IPS-NIHi11 (cell line): ENCODE data around the gene RHEBL1.

Experiments
- DNase-seq: peaks from one replicate; pipeline ENCODE4 v3.0.0; 2012; ENCODE audit warnings: mixed read lengths, low spot score

The RHEBL1 gene, protein sequence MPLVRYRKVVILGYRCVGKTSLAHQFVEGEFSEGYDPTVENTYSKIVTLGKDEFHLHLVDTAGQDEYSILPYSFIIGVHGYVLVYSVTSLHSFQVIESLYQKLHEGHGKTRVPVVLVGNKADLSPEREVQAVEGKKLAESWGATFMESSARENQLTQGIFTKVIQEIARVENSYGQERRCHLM

DNA sequence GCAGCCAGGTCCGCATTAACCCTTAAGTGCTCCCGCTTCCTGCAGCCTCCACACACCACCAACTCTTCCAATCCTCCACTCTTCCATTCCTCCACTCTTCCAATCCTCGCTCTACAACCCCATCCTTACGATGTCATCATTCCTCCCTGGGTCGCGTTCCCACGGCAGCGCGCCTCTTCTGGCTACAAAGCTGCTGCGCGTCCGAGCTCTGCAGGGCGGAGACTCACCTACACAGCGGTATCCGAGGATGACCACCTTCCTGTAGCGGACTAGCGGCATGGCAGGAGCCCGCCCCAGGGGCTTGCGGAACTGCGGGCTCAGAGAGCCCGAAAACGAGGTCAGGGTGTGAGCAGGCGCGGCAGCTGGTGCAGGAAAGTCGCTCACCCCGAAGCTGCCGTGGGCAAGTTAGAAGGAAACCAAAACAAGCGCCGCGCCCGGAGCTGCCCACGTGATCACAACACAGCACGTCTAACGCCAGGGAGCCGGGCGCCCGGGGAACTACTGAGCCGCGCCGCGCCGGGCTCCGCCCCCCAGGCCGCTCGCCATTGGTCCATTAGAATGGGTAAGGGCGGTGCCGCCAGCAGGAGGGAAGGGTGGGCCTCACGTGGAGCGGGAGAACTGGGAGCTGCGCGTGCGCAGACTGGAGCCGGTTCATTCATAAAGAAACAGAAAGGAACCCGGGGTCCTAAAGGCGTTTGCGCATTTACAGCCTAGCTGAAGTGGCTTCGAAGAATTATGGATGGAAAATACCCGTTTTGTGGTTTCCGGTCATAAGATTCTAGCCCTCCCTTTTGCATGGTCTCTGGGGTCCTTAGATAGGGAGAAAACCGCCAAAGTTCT lies at the start of gene RHEBL1:
Gene RHEBL1, minus strand, starts transcription at position 473 of the 840 bp plus-strand sequence. Its CDS starts 194 bp downstream, at position 279.
- peak; percentile 96 for DNase-seq

DNA sequence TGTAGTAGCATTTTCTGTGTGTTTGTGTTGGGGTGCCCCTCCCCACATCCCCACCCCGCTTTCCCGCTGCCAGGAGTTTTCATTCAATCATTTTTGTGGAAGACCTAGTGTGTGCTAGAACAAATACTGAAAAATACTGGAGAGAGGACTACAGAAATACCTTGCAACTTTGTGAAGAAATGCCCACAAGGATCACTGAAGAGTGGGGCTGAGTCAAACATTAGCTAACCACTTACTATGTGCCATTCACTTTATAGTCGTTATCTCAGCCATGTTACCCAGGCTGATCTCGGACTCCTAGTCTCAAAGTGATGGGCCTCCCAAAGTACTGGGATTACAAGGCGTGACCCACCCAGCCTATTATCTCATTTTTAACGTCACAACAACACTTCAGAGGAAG lies 41.4 kb upstream of the RHEBL1 start:
- no peak for DNase-seq

DNA sequence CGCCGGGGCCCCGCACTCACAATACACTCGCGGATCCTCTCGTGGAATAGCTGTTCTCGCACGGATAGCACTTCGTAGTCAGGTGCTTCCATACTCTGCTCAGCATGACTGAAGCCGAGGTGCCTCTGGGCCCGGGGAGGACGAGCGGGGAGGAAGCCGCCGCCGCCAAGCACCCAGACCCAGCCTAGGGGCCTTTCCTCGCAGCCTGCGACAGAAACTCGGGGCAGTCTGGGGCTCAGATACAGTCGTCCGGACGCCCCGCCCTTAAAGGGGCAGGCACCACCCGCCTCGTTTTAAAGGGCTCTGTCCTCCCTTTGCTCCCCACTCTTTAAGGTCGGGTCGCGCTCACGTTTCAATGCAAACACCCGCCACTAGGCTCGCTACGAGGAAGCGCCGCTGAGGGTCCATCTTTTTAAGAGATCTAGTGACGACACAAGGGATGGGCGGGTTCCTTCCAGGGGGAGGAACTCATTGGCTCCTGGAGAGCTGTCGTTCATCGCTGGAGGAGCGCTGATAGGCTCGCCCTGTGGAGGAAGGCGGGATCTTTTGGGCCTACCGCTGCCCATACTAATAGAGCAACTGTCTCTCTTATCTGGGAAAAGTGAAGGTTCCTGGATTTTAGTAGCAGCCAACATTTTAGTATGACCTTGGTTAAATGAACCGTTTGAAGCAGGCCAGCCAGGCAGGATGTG lies 40.8 kb upstream of the RHEBL1 start, which contains the start of gene LMBR1L:
Gene LMBR1L, minus strand, starts transcription at position 384 of the 692 bp plus-strand sequence. Its CDS starts 292 bp downstream, at position 92.
- DNase-seq: peak; percentile 99

DNA sequence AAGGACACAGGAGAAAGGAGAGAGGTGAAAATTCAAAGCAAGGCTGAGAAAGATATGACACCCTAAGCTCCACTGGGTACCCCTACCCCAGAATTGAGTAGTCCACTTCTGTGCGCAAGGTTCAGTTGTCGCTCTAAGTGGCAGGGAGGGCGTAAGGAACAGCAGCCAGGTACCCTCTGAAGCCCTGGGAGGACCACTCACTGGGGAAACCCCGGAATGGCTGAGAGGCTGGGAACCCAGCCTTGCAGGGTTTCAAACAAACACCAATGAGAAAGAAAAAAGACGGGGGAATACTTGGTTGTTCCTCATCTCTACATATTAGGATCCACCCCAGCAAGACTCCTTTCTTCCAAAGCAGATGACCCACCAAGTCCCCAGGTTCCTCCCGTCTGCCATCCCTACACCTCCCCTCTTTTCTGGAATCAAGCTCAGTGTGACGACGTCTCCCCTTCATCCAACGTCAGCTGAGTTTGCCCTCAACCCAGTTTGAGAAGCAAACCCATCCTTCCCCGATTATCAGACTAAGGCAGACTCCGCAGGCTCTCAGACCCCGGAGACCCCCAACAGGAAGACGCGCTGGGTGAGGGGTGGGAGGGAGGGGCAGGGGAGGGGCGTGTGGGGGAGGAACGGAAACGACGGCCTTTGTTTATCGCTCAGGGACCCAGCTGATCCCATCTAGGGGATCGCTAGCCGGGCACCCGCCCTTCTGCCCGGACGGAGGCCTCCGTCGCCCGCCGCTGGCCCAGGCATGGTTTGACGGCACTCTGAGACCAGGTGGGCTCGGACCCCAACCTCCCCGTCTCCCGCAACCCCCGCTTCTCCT lies 40.1 kb upstream of the RHEBL1 start:
- DNase-seq: peak; percentile 75

DNA sequence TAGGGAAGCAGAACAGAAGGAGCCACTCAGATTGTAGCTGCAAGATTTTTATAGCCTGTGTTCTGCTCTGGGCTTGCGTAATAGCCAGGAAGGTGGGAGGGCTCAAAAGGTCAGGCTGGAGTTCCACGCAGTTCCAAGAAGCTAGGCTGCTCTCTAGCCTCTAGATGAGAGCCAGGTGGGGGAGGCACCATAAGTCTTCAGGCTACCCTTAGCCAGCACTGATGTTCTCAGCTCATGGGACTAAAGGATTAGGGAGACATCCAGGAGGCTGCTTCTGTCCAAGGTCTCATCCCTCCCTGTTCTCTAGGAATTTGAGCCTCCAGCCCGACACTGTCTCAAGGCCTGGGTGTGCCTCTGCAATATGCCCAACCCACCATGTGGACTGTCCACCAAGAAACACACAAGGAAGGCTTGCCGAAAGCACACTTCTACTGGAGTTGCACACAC lies 39.2 kb upstream of the RHEBL1 start:
- DNase-seq: no peak

DNA sequence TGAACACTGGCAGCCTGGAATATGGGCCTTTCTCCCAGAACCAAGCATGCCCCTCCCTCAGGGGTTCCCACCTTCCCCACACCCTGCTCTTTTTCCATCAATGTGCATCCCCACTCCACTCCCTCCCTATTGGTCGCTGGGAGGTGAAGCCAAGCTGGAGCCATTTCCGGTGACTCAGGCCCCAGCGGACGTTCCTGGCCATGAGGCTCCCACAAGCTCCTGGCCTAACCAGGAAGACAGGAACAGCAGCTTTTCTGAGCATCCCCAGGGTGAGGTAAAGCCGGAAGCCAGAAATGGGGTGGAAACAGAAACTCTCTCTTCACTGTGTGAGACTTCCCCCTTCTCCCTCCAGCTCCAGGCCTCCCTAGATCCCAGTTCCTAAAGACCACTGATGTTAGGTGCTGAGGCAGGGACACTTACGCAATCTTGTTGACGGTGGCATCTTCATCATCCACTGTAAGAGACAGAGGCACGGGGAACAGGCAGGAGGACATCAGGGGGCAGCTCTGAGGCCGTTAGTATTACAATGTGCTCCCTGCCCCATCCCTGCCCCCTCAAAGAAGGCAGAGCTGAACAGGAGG lies 35.8 kb upstream of the RHEBL1 start:
- DNase-seq: no peak

DNA sequence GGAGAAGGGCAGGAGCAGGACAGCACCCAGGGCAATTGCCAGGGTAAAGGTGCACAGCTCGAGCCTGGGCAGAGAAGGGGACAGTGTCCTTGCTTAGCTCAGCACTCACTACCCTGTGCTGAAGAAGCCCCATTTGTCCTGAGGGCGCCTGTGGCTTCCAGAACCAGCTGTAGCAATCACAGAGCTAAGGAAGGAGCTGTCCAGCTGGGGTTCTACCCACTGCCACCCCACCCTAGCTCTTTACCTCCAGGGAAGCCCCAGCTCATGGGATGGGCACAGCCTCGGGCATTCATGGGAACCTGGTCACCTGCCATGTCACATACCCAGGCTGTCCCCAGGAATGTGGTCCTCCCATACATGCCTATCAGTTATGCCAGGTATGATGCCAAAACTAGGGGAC lies 35.0 kb upstream of the RHEBL1 start:
- no peak for DNase-seq

DNA sequence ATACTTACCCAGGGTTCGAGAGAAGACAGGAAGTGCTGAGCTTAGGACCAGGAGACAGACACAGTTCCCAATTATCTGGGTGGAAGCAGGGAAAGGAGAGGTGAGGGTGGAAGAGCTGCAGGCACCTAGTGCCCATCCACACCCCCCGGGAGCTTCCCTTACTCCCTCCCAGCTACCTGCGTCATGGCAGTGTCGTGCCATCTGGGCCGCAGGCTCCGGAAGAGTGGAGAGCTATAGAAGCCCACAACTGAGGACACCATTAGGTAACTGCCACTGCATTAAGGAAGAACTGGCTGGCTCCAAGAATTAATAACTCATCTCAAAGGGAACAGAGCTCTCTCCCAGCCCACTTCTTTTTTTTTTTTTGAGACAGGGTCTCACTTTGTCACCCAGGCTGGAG lies 30.6 kb upstream of the RHEBL1 start:
- DNase-seq: no peak

DNA sequence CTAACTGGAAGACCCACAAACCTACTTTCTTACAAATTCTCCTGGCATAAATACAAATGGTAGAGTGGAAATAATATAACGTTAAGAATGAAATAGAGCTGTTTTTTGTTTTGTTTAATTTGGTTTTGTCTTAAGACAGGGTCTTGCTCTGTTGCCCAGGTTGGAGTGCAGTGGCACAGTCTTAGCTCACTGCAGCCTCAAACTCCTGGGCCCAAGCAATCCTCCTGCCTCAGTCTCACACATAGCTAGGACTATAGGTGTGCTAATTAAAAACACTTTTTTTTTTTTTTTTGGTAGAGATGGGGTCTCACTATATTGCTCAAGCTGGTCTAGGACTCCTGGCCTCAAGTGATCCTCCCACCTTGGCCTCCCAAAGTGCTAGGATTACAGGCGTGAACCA lies 28.9 kb upstream of the RHEBL1 start:
- no peak for DNase-seq

DNA sequence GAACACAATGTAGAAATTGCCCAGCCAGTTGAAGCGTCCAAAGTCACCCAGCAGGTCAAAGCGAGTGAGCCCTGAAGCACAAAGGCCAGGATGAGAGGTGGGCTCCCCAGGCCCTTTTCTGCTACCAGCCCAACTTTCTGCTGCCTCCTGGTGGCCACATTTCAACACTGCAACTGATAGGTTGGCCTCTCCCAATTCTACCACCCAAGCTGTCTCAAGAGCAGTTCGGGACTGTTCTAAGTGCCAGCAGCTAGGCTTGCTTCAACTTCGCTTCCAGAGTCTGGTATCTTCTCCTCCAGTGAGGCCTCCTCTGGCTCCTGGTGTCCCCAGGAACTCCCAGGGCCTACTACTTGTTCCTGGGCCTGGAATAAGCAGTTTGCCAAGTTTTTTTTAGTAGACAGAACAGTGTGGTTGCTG lies 28.3 kb upstream of the RHEBL1 start:
- DNase-seq: peak; percentile 85

DNA sequence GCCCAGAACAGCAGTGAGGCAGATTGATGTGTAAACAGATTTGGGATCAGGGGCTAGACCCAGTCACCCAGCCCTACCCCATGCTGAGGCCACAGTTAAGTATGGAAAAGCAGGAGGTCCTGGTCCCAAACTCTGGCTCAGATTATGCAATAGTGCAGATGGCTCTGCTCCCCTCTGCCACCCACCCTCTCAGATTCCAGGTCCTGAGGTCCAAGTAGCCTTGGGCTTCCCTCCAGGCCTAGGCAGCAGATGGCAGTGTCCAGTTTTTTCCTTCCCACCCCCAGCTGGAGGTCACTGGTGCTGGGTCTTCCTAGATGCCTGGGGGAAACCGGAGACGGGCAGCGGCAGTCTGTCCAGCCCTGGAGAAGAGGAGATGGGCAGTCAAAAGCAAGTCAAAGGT lies 27.6 kb upstream of the RHEBL1 start:
- no peak for DNase-seq

DNA sequence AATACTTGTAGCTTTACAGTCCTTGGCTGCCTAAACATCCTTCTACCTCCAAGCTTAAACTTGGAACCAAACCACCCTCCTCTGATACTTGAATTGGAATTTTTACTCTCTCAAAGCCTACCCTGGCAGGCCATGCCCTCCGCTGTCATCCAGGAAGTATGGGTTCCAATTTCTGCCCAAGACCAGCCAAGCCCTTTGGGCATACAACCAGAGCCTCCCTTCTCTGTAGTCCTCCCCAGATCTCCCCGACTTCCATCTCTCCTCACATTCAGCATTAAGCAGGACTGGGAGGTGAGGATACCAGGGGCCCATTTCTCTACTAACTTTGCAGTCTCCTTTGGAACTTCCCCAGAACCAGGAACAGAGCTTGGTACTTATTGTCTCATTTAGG lies 25.2 kb upstream of the RHEBL1 start:
- no peak for DNase-seq

DNA sequence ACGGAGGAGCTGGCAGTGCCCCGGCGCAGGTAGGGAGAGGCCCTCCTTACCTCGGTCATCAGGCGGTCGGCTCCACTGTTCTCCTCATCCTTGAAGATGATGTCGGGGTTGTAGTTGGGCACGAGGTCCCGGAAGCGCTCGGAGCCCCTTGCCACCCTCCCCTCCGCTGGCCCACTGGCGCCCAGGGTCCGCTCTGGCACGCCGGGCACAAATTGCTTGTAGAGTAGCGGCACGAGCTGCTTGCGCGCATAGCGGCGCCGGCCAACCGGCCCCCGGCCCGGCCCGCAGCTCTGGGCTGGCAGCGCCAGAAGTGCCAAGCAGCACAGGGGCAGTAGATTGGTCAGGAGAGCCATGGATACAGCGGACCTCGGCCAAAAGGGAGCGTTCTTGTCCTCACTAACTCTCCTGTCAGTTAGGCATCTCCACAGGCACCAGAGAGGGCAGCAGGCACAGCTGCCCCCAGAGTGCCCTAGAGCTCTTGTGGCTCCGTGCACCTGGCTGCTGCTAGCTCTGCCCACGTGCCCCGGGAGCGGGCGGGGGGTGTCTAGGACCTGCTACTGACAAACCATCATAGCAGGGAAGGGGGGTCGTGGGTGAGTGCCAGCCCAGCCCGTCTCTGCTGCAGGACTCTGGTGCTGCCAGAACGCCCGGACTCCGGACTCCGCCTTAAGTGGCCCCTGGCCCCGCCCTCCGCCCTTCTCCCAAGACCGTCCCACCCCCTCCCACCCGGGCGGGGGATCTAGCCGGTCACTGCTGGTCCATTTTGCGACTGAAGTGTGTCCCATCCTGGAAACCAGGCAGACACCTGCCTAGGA lies 24.6 kb upstream of the RHEBL1 start, which contains the start of gene DHH:
Gene DHH, minus strand, starts transcription at position 642 of the 815 bp plus-strand sequence. Its CDS starts 289 bp downstream, at position 353.
- peak; percentile 80 for DNase-seq

DNA sequence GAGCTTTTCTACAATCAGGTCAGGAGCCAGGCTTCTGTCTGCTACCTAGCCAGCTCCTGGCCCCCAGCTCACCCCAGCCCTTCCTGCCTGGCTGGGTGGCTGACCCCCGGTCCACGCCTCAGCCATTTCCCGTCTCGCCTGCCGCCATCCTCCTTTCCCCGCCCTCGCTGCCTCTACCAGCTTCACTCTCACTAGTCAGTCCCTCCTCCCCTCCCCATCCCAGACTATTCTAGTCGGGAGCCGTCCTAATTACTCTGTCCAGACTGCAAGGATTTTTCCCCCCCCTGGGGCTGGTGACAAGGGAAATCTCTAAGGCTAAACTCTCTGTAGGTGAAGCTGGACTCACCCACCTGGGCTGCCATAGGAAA lies 24.0 kb upstream of the RHEBL1 start:
- DNase-seq: peak; percentile 42

DNA sequence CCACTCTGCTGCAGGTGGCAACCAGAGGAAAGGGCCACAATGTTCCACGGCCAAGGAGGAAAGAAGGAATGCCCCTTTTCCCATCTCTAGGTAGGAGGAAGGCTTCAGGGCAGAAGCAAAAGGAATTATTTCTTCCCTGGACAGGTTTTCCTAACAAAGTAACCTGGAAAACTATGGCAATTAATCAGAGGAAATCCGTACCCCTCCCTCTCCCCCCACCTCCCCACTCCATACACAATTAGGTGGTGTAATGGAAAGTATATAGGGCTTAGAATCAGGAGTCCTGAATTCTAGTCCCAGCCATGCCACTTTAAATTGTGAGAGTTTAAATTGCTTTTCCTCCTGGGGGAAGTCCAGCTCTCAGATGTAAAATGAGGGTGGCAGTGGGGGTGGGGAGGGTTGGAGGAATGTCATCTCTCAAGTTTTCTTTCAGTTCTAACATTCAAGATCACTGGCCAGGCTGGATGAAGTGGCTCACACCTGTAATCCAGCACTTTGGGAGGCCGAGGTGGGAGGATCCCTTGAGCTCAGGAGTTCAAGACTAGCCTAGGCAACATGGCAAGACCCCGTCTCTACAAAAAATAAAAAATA lies 23.1 kb upstream of the RHEBL1 start:
- no peak for DNase-seq

DNA sequence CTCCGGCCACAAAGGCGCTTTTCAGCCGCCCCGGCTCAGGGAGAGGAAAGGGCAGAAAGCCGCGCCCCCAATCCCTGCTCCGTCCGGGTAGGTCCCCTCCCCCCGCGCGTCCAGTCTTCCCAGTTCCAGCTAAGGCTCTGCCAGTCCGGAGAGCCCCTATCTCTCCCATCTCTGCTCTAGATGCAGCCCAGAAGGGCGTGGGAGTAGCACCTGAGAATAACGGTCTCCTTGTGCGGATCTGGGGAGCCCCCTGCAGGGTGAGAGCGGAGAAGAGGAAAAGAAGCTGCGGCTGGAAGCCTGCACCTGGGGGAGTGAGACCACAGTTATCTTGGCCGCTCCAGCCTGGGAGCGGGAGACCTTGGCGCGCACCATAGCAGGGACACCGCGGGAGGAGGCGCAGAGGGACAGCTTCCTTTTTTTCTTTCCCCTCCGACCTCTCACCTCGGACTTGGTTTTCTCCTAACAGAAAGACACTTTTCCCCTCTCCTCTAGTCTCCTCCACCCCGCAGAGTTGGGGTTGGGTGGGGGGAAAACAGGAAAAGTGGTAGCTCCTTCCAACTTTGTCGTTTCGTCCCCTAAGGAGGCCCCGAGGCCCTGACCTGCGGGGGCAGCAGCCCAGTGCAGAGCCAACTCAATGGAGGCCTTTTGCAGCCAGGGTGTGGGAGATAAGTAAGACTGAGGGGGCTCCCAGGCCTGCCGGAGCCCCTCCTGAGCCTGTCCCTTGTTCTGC lies 22.5 kb upstream of the RHEBL1 start:
- peak; percentile 76 for DNase-seq

DNA sequence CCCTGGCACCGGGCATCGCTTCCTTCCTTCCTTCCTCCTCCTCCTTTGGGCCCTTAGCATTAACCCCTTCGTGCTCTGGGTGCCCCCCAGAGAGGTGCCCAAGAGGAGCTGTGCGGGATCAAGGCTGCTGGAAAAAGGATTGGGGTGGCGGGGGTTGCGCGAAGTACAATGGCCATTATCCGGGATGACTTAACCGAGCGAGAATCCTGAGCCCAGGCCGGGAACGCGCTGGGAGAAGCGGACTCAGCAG lies 22.0 kb upstream of the RHEBL1 start:
- DNase-seq: no peak

DNA sequence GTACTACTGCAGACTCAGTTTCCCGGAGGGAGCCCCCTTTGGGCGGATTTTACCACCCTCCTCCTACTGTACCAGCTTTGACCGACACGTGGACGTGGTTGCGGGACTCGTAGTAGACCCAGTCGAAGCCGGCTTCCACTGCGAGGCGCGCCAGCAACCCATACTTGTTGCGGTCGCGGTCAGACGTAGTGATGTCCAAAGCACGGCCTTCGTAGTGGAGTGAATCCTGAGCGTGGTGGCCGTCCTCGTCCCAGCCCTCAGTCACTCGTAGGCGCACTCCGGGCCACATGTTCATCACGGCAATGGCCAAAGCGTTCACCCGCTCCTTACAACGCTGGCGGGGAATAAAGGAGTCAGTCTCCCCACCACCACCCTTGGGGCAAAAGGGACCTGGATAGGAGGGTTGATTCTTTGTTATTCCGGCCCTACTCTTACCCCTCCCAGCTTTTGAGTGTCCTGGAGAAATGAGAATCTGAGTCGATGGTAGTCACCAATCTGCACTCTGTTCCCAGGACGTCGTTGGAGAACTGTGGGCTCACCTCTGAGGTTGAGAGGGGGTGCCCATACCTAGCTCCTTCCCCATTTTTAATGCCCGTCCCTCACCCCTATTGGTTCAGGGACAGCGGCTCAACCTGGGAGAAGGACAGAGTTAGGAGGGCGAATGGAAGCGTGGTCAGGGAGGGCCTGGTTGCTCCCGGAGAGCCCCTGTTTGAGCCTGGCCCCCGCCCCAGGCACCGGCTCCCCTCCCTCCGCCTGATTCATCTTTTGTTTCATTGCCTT lies 21.5 kb upstream of the RHEBL1 start:
- DNase-seq: no peak
